Measurements from ENCODE around the gene NRP2. TPM values are rescaled to one million over a fixed set of nuclear protein-coding genes. Genes with fewer than 3 reads are reported as not detected.
A peak's percentile ranks its signal among the peaks of the same experiment; 100 is the strongest.

Gene NRP2
- polyA plus RNA-seq, 2 of the 4 experiments (the other 2 are of a cell fraction) = 144 to 159 TPM

GRCh38 chr2:205704127-205704741 lies 21.9 kb downstream of the NRP2 start:
- WGBS (ENCODE audit: missing lambda C conversion rate) = 46% methylated on average over 9 of the region's 9 CpGs
- peaks cover 100% of the 10 kb centered on the region for H3K4me1 ChIP-seq
- peak in 1 of 2 experiments; percentile 44 for DNase-seq (ENCODE audit: low read depth in 1 of 2, low spot score in 1 of 2)
- H3K9me3 ChIP-seq = no peaks in the 10 kb centered on the region
- ChIA-PET POLR2A (interaction anchor here (0.9 to 4.3 kb wide), 2 partner anchors 22 kb away, joined by 3 to 23 read pairs; partner anchors contain the start of gene NRP2), CTCF (interaction anchor here (0.9 to 1.8 kb wide), 8 partner anchors 14 to 1444 kb away, joined by 3 to 10 read pairs (median 4); partner anchors contain the start of gene NRP2)
- H3K4me3 ChIP-seq = no peak overlapping the region
- H3K27ac ChIP-seq = peak overlapping the region; percentile 93 to 95
- H3K4me2 ChIP-seq = peak overlapping the region; percentile 79
- no peak for TF ChIP-seq E2F6 (IDR thresholded peaks at IDR 0.05; ENCODE audit: borderline replicate concordance, low read depth)
- TF ChIP-seq CHD4 (IDR thresholded peaks at IDR 0.05; ENCODE audit: borderline replicate concordance) = no peak
- TF ChIP-seq USF2 (IDR thresholded peaks at IDR 0.05) = no peak
- no peak for TF ChIP-seq KDM5A (IDR thresholded peaks at IDR 0.05)
- no peak for TF ChIP-seq RNF2 (IDR thresholded peaks at IDR 0.05; ENCODE audit: borderline replicate concordance, low read depth)
- no peak for TF ChIP-seq MAFK (IDR thresholded peaks at IDR 0.05; ENCODE audit: partially characterized antibody)
- TF ChIP-seq TP53 (CRISPR knock-in tag; IDR thresholded peaks at IDR 0.05) = no peak
- no peak for TF ChIP-seq KDM1A (IDR thresholded peaks at IDR 0.05; ENCODE audit: low read depth)
- TF ChIP-seq ATOH8 (CRISPR knock-in tag; IDR thresholded peaks at IDR 0.05; ENCODE audit: low read depth) = no peak
- ATAC-seq = no peak
- no peak for FAIRE-seq

GRCh38 chr2:205705511-205706349 lies 23.4 kb downstream of the NRP2 start:
- Histone ChIP-seq H3K4me2 (peak overlapping the region; percentile 61), H3K27ac (peak overlapping the region; percentile 93 to 95), H3K4me3 (no peak overlapping the region), H3K9me3 (no peaks in the 10 kb centered on the region), H3K4me1 (peaks cover 89% of the 10 kb centered on the region)
- TF ChIP-seq KDM1A (IDR thresholded peaks at IDR 0.05; ENCODE audit: low read depth) (0 out of 2 replicates have a peak, but pooled peaks have one; percentile 20), HES2 (IDR thresholded peaks at IDR 0.05) (no peak), HOXB13 (CRISPR knock-in tag; IDR thresholded peaks at IDR 0.05; ENCODE audit: low read depth) (no peak)
- WGBS (ENCODE audit: missing lambda C conversion rate) = 82% methylated on average over 16 of the region's 16 CpGs
- POLR2A ChIA-PET = interaction anchor here (1.2 to 4.3 kb wide), 3 partner anchors 21 to 25 kb away, joined by 4 to 23 read pairs (median 8); partner anchors contain the start of gene NRP2
- no peak for FAIRE-seq
- CTCF ChIA-PET = interaction anchor here (1.2 to 1.8 kb wide), 5 partner anchors 10 to 27 kb away, joined by 3 to 10 read pairs (median 4); partner anchors contain the start of gene NRP2
- ATAC-seq = no peak
- DNase-seq (ENCODE audit: low read depth in 1 of 2, low spot score in 1 of 2) = no peak

- H3K4me3 ChIP-seq = no peak overlapping the region
- H3K4me2 ChIP-seq = peak overlapping the region; percentile 61
- peak overlapping the region; percentile 93 to 95 for H3K27ac ChIP-seq
- 34% methylated on average over 10 of the region's 10 CpGs for WGBS (ENCODE audit: missing lambda C conversion rate)
- DNase-seq (ENCODE audit: low read depth in 1 of 2, low spot score in 1 of 2) = peak in 1 of 2 experiments; percentile 77
- FAIRE-seq = no peak
- H3K4me1 ChIP-seq = peaks cover 87% of the 10 kb centered on the region
- POLR2A ChIA-PET = interaction anchor here (0.6 to 4.3 kb wide), 4 partner anchors 20 to 25 kb away, joined by 3 to 23 read pairs (median 6); partner anchors contain the start of gene NRP2
- CTCF ChIA-PET = interaction anchor here (1.0 kb wide), 1 partner anchor 15 kb away, joined by 6 read pairs; no protein-coding TSS in a partner anchor
- peak; percentile 81 to 88 for ATAC-seq
- H3K9me3 ChIP-seq = no peaks in the 10 kb centered on the region
- TF ChIP-seq ATOH8 (CRISPR knock-in tag; IDR thresholded peaks at IDR 0.05; ENCODE audit: low read depth) (0 out of 2 replicates have a peak, but pooled peaks have one; percentile 12), MAX (IDR thresholded peaks at IDR 0.05) (peak; percentile 64), FOSL2 (IDR thresholded peaks at IDR 0.05) (no peak), FOSL2 (CRISPR knock-in tag; IDR thresholded peaks at IDR 0.05) (peak; percentile 38; the same call in 1 of the 2 replicates), ZSCAN20 (CRISPR knock-in tag; IDR thresholded peaks at IDR 0.05) (no peak), JUN (IDR thresholded peaks at IDR 0.05) (peak in 1 of 2 experiments; percentile 35; a peak in 1 of 5 replicates), MYC (IDR thresholded peaks at IDR 0.05; ENCODE audit: borderline replicate concordance, low read length) (0 out of 2 replicates have a peak, but pooled peaks have one; percentile 60), E2F6 (IDR thresholded peaks at IDR 0.05; ENCODE audit: borderline replicate concordance, low read depth) (peak; percentile 55; the same call in 1 of the 2 replicates), SREBF2 (IDR thresholded peaks at IDR 0.05) (no peak), ELK1 (IDR thresholded peaks at IDR 0.05; ENCODE audit: low read depth, low read length) (no peak), BHLHE40 (IDR thresholded peaks at IDR 0.05; ENCODE audit: low read depth, low read length) (no peak)
Observed at GRCh38 chr2:205706769-205707381, 24.6 kb downstream of the NRP2 start.

Measured in A549 (cell line).